IMR-90 (cell line): ENCODE data around the gene CAMTA1. TPM values are rescaled to one million over a fixed set of nuclear protein-coding genes. Genes with fewer than 3 reads are reported as not detected.

Experiments used
- ATAC-seq: fragments of 200-7000 bp; cut with Tn5 transposase; 2 replicates; pipeline ENCODE4 v1.9.1; 2020; ENCODE audit warnings: low read depth, mild to moderate bottlenecking, moderate library complexity
- BruUV-seq: library from RNA; stranded (reverse); fragments of 400-500 nt; replicated peaks from 2 replicates; lab custom pipeline; 2021; lab: Mats Ljungman, UMichigan
- CTCF ChIA-PET: fragments of 300-600 bp; formaldehyde crosslinking; extraction: SDS; loops from one replicate; lab custom pipeline; 2021; ENCODE audit warnings: antibody characterized with exemption; lab: Yijun Ruan, JAX
- POLR2A ChIA-PET: fragments of 300-600 bp; sonication (Branson Sonifier 250); formaldehyde crosslinking; loops from one replicate; lab custom pipeline; 2022; ENCODE audit warnings: antibody characterized with exemption; ENCODE audit not compliant: unreplicated experiment; lab: Charles Lee
- DNase-seq: peaks from one replicate; pipeline ENCODE4 v3.0.0; 2013
- H2AFZ ChIP-seq: replicated peaks from 2 replicates; pipeline ENCODE3; 2013; ENCODE audit warnings: low read length, mild to moderate bottlenecking; ENCODE audit not compliant: poor library complexity
- H2AK5ac ChIP-seq: 2 replicates; pipeline ENCODE4 v1.6.1; 2013; ENCODE audit warnings: low read depth, low read length, inconsistent platforms
- H2AK9ac ChIP-seq: replicated peaks from 2 replicates; pipeline ENCODE3; 2013; ENCODE audit warnings: mild to moderate bottlenecking, low read depth, low read length, moderate library complexity; ENCODE audit not compliant: poor library complexity
- H2BK120ac ChIP-seq: 2 replicates; pipeline ENCODE4 v1.6.1; 2013; ENCODE audit warnings: low read depth, low read length, inconsistent platforms
- H2BK15ac ChIP-seq: 3 replicates; pipeline ENCODE4 v1.6.1; 2013; ENCODE audit warnings: low read depth, low read length, inconsistent platforms
- H2BK20ac ChIP-seq: 2 replicates; pipeline ENCODE4 v1.6.1; 2013; ENCODE audit warnings: low read depth, mild to moderate bottlenecking, inconsistent platforms, low read length, moderate library complexity
- H2BK5ac ChIP-seq: 2 replicates; pipeline ENCODE4 v1.6.1; 2013; ENCODE audit warnings: mild to moderate bottlenecking, low read depth, low read length, inconsistent platforms; ENCODE audit not compliant: poor library complexity, severe bottlenecking
- H3K14ac ChIP-seq: replicated peaks from 2 replicates; pipeline ENCODE4 v1.6.1; 2013; ENCODE audit warnings: low read depth, low read length, inconsistent platforms
- H3K18ac ChIP-seq: 2 replicates; pipeline ENCODE4 v1.6.1; 2013; ENCODE audit warnings: low read depth, low read length, control low read depth
- H3K23ac ChIP-seq: 2 replicates; pipeline ENCODE4 v1.6.1; 2013; ENCODE audit warnings: low read depth, low read length, inconsistent platforms
- H3K27ac ChIP-seq: 2 replicates; pipeline ENCODE4 v1.5.1; 2013; ENCODE audit warnings: mild to moderate bottlenecking, control low read depth, low read length; ENCODE audit not compliant: insufficient read depth
- H3K27me3 ChIP-seq: 2 replicates; pipeline ENCODE4 v1.6.1; 2013; ENCODE audit warnings: low read length; ENCODE audit not compliant: control insufficient read depth, insufficient read depth
- H3K36me3 ChIP-seq: 2 replicates; pipeline ENCODE4 v1.6.1; 2013; ENCODE audit warnings: low read length, mixed read lengths; ENCODE audit not compliant: control insufficient read depth, insufficient read depth
- H3K4ac ChIP-seq: 2 replicates; pipeline ENCODE4 v1.6.1; 2013; ENCODE audit warnings: low read depth, low read length, inconsistent platforms
- H3K4me1 ChIP-seq: 2 replicates; pipeline ENCODE4 v1.6.1; 2013; ENCODE audit warnings: low read length, mixed read lengths; ENCODE audit not compliant: control insufficient read depth, insufficient read depth
- H3K4me2 ChIP-seq: 2 replicates; pipeline ENCODE4 v1.6.1; 2013; ENCODE audit warnings: low read depth, mild to moderate bottlenecking, control low read depth, low read length, moderate library complexity
- H3K4me3 ChIP-seq: 2 replicates; pipeline ENCODE4 v1.5.1; 2013; ENCODE audit warnings: low read depth, mild to moderate bottlenecking, control low read depth, low read length, moderate library complexity; ENCODE audit not compliant: insufficient read depth
- H3K56ac ChIP-seq: 2 replicates; pipeline ENCODE4 v1.6.1; 2013; ENCODE audit warnings: low read length, inconsistent platforms; ENCODE audit not compliant: insufficient read depth; ENCODE audit errors: extremely low read depth
- H3K79me1 ChIP-seq, 2 experiments: 2 replicates each; pipeline ENCODE4 v1.6.1; 2013; ENCODE audit warnings: low read length in 2 of 2, inconsistent platforms in 1 of 2, low read depth in 1 of 2
- H3K9ac ChIP-seq: 2 replicates; pipeline ENCODE4 v1.6.1; 2013; ENCODE audit warnings: low read depth, low read length, control low read depth
- H3K9me1 ChIP-seq: 2 replicates; pipeline ENCODE4 v1.6.1; 2013; ENCODE audit warnings: low read length, inconsistent platforms; ENCODE audit not compliant: insufficient read depth
- H3K9me3 ChIP-seq: 2 replicates; pipeline ENCODE4 v1.6.1; 2013; ENCODE audit warnings: low read length; ENCODE audit not compliant: control insufficient read depth, insufficient read depth
- H4K20me1 ChIP-seq: 2 replicates; pipeline ENCODE4 v1.6.1; 2013; ENCODE audit warnings: low read length, inconsistent platforms; ENCODE audit not compliant: insufficient read depth
- H4K5ac ChIP-seq: 2 replicates; pipeline ENCODE4 v1.6.1; 2013; ENCODE audit warnings: mild to moderate bottlenecking, low read depth, low read length, control low read depth
- H4K8ac ChIP-seq, 2 experiments: 2 replicates each; pipeline ENCODE4 v1.6.1; 2013; ENCODE audit warnings: low read depth in 2 of 2, low read length in 2 of 2, control low read depth in 1 of 2, inconsistent platforms in 1 of 2
- H4K91ac ChIP-seq: 2 replicates; pipeline ENCODE4 v1.6.1; 2013; ENCODE audit warnings: low read depth, low read length, inconsistent platforms; ENCODE audit not compliant: insufficient read depth
- BHLHE40 ChIP-seq: fragments of 150-350 bp; IDR thresholded peaks from 2 replicates; pipeline ENCODE4 v1.6.1; 2016; ENCODE audit warnings: mild to moderate bottlenecking, low read depth, low read length
- CEBPB ChIP-seq: IDR thresholded peaks from 2 replicates; pipeline ENCODE4 v1.6.1; 2012; ENCODE audit warnings: low read depth, low read length, improper control_type of control experiment
- CHD1 ChIP-seq: IDR thresholded peaks from 2 replicates; pipeline ENCODE4 v1.6.1; 2012; ENCODE audit warnings: low read depth, low read length, improper control_type of control experiment
- CTCF ChIP-seq: conservative IDR thresholded peaks from 2 replicates; pipeline ENCODE4 v1.5.1; 2012; ENCODE audit warnings: mild to moderate bottlenecking, low read depth, low read length, improper control_type of control experiment
- ELK1 ChIP-seq: fragments of 150-350 bp; IDR thresholded peaks from 2 replicates; pipeline ENCODE4 v1.6.1; 2016; ENCODE audit warnings: low read depth, mild to moderate bottlenecking, low read length, moderate library complexity, borderline replicate concordance
- FOS ChIP-seq: fragments of 150-350 bp; IDR thresholded peaks from 2 replicates; pipeline ENCODE4 v1.6.1; 2016; ENCODE audit warnings: low read depth, low read length
- MAFK ChIP-seq: IDR thresholded peaks from 2 replicates; pipeline ENCODE4 v1.6.1; 2012; ENCODE audit warnings: low read depth, low read length, improper control_type of control experiment
- MAZ ChIP-seq: IDR thresholded peaks from 2 replicates; pipeline ENCODE4 v1.6.1; 2012; ENCODE audit warnings: low read depth, mild to moderate bottlenecking, low read length, improper control_type of control experiment, moderate library complexity, borderline replicate concordance
- MXI1 ChIP-seq: IDR thresholded peaks from 2 replicates; pipeline ENCODE4 v1.6.1; 2012; ENCODE audit warnings: low read depth, mild to moderate bottlenecking, low read length, moderate library complexity, borderline replicate concordance
- NFE2L2 ChIP-seq: fragments of 150-350 bp; IDR thresholded peaks from 2 replicates; pipeline ENCODE4 v1.6.1; 2016; ENCODE audit warnings: low read depth, mild to moderate bottlenecking, low read length
- POLR2A ChIP-seq: IDR thresholded peaks from 2 replicates; pipeline ENCODE4 v1.6.1; 2012; ENCODE audit warnings: mild to moderate bottlenecking, low read depth, low read length
- RAD21 ChIP-seq: IDR thresholded peaks from 2 replicates; pipeline ENCODE4 v1.6.1; 2012; ENCODE audit warnings: low read length, improper control_type of control experiment
- RFX5 ChIP-seq: IDR thresholded peaks from 2 replicates; pipeline ENCODE4 v1.8.0; 2012; ENCODE audit warnings: low read depth, mild to moderate bottlenecking, low read length, moderate library complexity
- SMC3 ChIP-seq: fragments of 150-350 bp; IDR thresholded peaks from 2 replicates; pipeline ENCODE4 v1.6.1; 2016; ENCODE audit warnings: low read depth, mild to moderate bottlenecking, antibody characterized with exemption, low read length, moderate library complexity
- USF2 ChIP-seq: fragments of 150-350 bp; IDR thresholded peaks from 2 replicates; pipeline ENCODE4 v1.6.1; 2017; ENCODE audit warnings: mild to moderate bottlenecking, antibody characterized with exemption, low read length, low read depth
- dilution Hi-C: fragments of 300-500 bp; cut with HindIII; formaldehyde crosslinking; loops from one replicate; pipeline ENCODE4 v1.14.3; 2018; ENCODE audit warnings: low sequenced_read_pairs; ENCODE audit not compliant: unreplicated experiment
- in situ Hi-C: fragments of 300-500 bp; cut with MboI; formaldehyde crosslinking; loops from 3 replicates; pipeline ENCODE4 v1.14.3; 2019; ENCODE audit warnings: low sequenced_read_pairs, inconsistent platforms, mixed read lengths
- intact Hi-C: fragments of 100-400 bp; cut with micrococcal nuclease; formaldehyde crosslinking; loops from 2 replicates; pipeline ENCODE4 v1.10.0; 2022
- polyA plus RNA-seq, 3 experiments: library from polyadenylated mRNA; depleted of rRNA; stranded (reverse); fragments of >200 nt; gene quantifications; 2 replicates each; pipeline ENCODE4 v1.2.3, GENCODE V29; 2012; ENCODE audit warnings: low replicate concordance in 1 of 3
- total RNA-seq: library from RNA; depleted of rRNA; stranded (reverse); fragments of >200 nt; gene quantifications from 2 replicates; pipeline ENCODE4 v1.2.3, GENCODE V29; 2012

CAMTA1 gene
- total and polyA plus RNA-seq, 2 of the 4 experiments (the other 2 are of a cell fraction) = 35.5 to 74.3 TPM

- Histone ChIP-seq H3K14ac (no peak overlapping the region), H3K4me3 (no peak overlapping the region), H3K56ac (no peak overlapping the region), H3K27ac (no peak overlapping the region), H4K20me1 (no peaks in the 10 kb centered on the region), H3K4me2 (no peak overlapping the region), H4K5ac (no peak overlapping the region), H3K4me1 (no peaks in the 10 kb centered on the region), H2AK5ac (no peak overlapping the region), H2BK120ac (no peak overlapping the region), H4K8ac (no peak overlapping the region), H3K18ac (no peak overlapping the region), H3K9me3 (no peaks in the 10 kb centered on the region), H2BK20ac (no peak overlapping the region), H2BK15ac (no peak overlapping the region), H4K91ac (no peak overlapping the region), H2BK5ac (no peak overlapping the region), H3K23ac (no peak overlapping the region), H3K36me3 (no peaks in the 10 kb centered on the region), H3K79me1 (no peaks in the 10 kb centered on the region), H3K27me3 (peaks cover 17% of the 10 kb centered on the region), H3K9ac (no peak overlapping the region), H2AFZ (no peak overlapping the region), H3K9me1 (no peaks in the 10 kb centered on the region), H2AK9ac (no peak overlapping the region), H3K4ac (no peak overlapping the region)
- in situ Hi-C loops (no loop called here), intact Hi-C loops (no loop called here), dilution Hi-C loops (no loop called here)
- BruUV-seq = no TSS peak
- ATAC-seq (no peak), DNase-seq (no peak)
- POLR2A ChIA-PET = no interaction called here
- no peak for TF ChIP-seq POLR2A
- TF ChIP-seq SMC3 = no peak
- TF ChIP-seq FOS = no peak
- TF ChIP-seq MXI1 = no peak
- TF ChIP-seq RFX5 = no peak
- TF ChIP-seq CEBPB = no peak
- TF ChIP-seq MAFK = no peak
- no peak for TF ChIP-seq CHD1
- TF ChIP-seq CTCF = no peak
- no peak for TF ChIP-seq USF2
- no peak for TF ChIP-seq NFE2L2
- no peak for TF ChIP-seq BHLHE40
- TF ChIP-seq MAZ = no peak
- no peak for TF ChIP-seq RAD21
- no peak for TF ChIP-seq ELK1
- CTCF ChIA-PET = no interaction called here
Measured at GRCh38 chr1:6996371-6996770, 211.1 kb downstream of the CAMTA1 start.
